CD8-positive, alpha-beta memory T cell (primary cell): ENCODE results near the gene SHC4. TPM values are rescaled to one million over a fixed set of nuclear protein-coding genes. Genes with fewer than 3 reads are reported as not detected.

Experiments used
- CTCF ChIA-PET: fragments of 350-600 bp; sonication (Branson Sonifier 250); formaldehyde crosslinking; loops from one replicate; lab custom pipeline; 2021; ENCODE audit warnings: antibody characterized with exemption; lab: Charles Lee
- POLR2A ChIA-PET: fragments of 350-600 bp; sonication (Branson Sonifier 250); formaldehyde crosslinking; loops from one replicate; lab custom pipeline; 2021; ENCODE audit warnings: antibody characterized with exemption; lab: Charles Lee
- DNase-seq, 5 donors: peaks; one replicate each; pipeline versions ENCODE4 v3.0.0 to v3.0.0-alpha.2; 2020 to 2022; ENCODE audit warnings: mixed read lengths in 1 of 5
- H3K27ac ChIP-seq: one replicate; pipeline ENCODE4 v1.7.0; 2013; ENCODE audit warnings: low read depth, mild to moderate bottlenecking, low read length, moderate library complexity
- H3K27me3 ChIP-seq: 2 replicates; pipeline ENCODE4 v1.7.0; 2013; ENCODE audit warnings: low read length, mild to moderate bottlenecking; ENCODE audit not compliant: insufficient read depth, poor library complexity, severe bottlenecking
- H3K36me3 ChIP-seq: 2 replicates; pipeline ENCODE4 v1.7.0; 2013; ENCODE audit warnings: mild to moderate bottlenecking, low read length, moderate library complexity; ENCODE audit not compliant: insufficient read depth
- H3K4me1 ChIP-seq: 2 replicates; pipeline ENCODE4 v1.7.0; 2013; ENCODE audit warnings: mild to moderate bottlenecking, low read length, moderate library complexity; ENCODE audit not compliant: insufficient read depth
- H3K4me3 ChIP-seq: 2 replicates; pipeline ENCODE4 v1.7.0; 2013; ENCODE audit warnings: mild to moderate bottlenecking, low read length
- H3K9me3 ChIP-seq: 2 replicates; pipeline ENCODE4 v1.7.0; 2013; ENCODE audit warnings: mild to moderate bottlenecking, low read length
- H3K27ac Mint-ChIP-seq, 8 donors: one replicate each; pipeline ENCODE4 v1.8.0; 2020 to 2021; ENCODE audit warnings: mixed read lengths in 8 of 8, mild to moderate bottlenecking in 6 of 8, inconsistent platforms in 3 of 8, moderate library complexity in 3 of 8
- H3K27me3 Mint-ChIP-seq, 2 donors: one replicate each; pipeline ENCODE4 v1.8.0; 2020 to 2021; ENCODE audit warnings: mixed read lengths in 2 of 2, mild to moderate bottlenecking in 1 of 2, moderate library complexity in 1 of 2
- H3K36me3 Mint-ChIP-seq, 3 donors: one replicate each; pipeline ENCODE4 v1.8.0; 2020 to 2021; ENCODE audit warnings: mixed read lengths in 3 of 3, inconsistent platforms in 1 of 3, mild to moderate bottlenecking in 1 of 3
- H3K4me1 Mint-ChIP-seq, 3 donors: one replicate each; pipeline ENCODE4 v1.8.0; 2020 to 2021; ENCODE audit warnings: mixed read lengths in 3 of 3, inconsistent platforms in 1 of 3, mild to moderate bottlenecking in 1 of 3
- H3K4me3 Mint-ChIP-seq, 7 donors: one replicate each; pipeline ENCODE4 v1.8.0; 2020 to 2021; ENCODE audit warnings: mixed read lengths in 7 of 7, mild to moderate bottlenecking in 6 of 7, moderate library complexity in 4 of 7, inconsistent platforms in 2 of 7
- H3K9me3 Mint-ChIP-seq, 5 donors: one replicate each; pipeline ENCODE4 v1.8.0; 2020 to 2022; ENCODE audit warnings: mixed read lengths in 5 of 5, mild to moderate bottlenecking in 3 of 5, moderate library complexity in 2 of 5, inconsistent platforms in 1 of 5
- polyA plus RNA-seq: library from polyadenylated mRNA; unstranded; fragments of 300-500 nt; fragmentation: Illumina TruSeq; gene quantifications from one replicate; pipeline ENCODE4 v1.2.3, GENCODE V29; 2021
- total RNA-seq, 2 experiments: library from RNA; stranded (reverse); gene quantifications; one replicate each; pipeline ENCODE4 v1.2.3, GENCODE V29; 2021

The SHC4 gene
- total and polyA plus RNA-seq, 3 experiments from 2014 or later: 5.0 to 5.7 TPM; not detected in 1

DNA sequence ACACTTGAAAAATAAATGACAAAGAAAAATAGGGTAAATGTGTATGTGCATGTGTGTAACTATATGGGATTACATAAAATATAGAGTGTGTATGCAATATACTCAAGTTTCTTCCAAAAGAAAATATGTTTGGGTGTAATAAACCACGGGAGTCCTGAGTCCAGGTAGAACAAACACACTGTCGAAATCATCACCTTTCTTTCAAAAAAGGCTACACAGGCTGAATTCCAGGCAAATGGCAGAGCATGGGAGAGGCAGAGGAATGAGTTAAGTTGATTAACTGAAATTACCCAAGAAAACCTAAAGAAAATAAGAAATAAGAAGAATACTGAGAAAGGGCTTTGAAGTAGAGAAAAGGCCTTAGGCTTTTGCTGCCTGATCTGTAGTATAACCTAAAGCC lies 179.0 kb downstream of the SHC4 start:
- ChIA-PET POLR2A (no interaction called here), CTCF (no interaction called here)
- H3K4me3 Mint-ChIP-seq: no peak overlapping the region
- Histone ChIP-seq H3K36me3 (no peaks in the 10 kb centered on the region), H3K4me1 (no peaks in the 10 kb centered on the region), H3K27ac (no peak overlapping the region), H3K27me3 (no peaks in the 10 kb centered on the region), H3K9me3 (no peaks in the 10 kb centered on the region), H3K4me3 (no peak overlapping the region)
- peaks cover 9 to 64% (median 31%) of the 10 kb centered on the region in 3 donors for H3K36me3 Mint-ChIP-seq
- peak overlapping the region in 1 of 8 donors; percentile 82 for H3K27ac Mint-ChIP-seq
- no peak for DNase-seq
- H3K27me3 Mint-ChIP-seq: no peaks in the 10 kb centered on the region
- no peaks in the 10 kb centered on the region for H3K4me1 Mint-ChIP-seq
- H3K9me3 Mint-ChIP-seq: no peaks in the 10 kb centered on the region

DNA sequence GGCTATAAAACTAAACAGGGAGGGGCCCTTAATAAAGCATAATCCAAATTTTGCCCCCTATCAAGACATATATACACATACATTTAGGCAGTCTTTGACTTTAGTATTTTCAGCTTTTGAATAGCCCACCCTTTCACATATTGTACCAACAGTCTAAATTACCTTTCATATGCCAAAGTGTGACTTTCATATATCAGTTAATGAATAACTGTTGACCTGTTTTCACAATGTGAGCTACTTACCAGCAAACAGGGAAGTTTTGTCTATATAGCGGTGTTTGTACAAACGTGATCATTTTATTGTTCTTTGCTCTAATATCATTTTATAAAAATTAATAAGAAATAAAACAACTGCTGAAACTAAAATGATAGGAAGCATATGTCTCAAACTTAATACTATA lies 180.8 kb downstream of the SHC4 start:
- Mint-ChIP-seq H3K4me3 (no peak overlapping the region), H3K36me3 (peaks cover 3 to 54% (median 31%) of the 10 kb centered on the region in 3 donors), H3K27ac (peak overlapping the region in 1 of 8 donors; percentile 23), H3K9me3 (no peaks in the 10 kb centered on the region), H3K27me3 (no peaks in the 10 kb centered on the region), H3K4me1 (no peaks in the 10 kb centered on the region)
- no peak for DNase-seq
- Histone ChIP-seq H3K27ac (no peak overlapping the region), H3K36me3 (no peaks in the 10 kb centered on the region), H3K27me3 (no peaks in the 10 kb centered on the region), H3K9me3 (no peaks in the 10 kb centered on the region), H3K4me3 (no peak overlapping the region), H3K4me1 (no peaks in the 10 kb centered on the region)
- ChIA-PET POLR2A (no interaction called here), CTCF (no interaction called here)

GRCh38 chr15:48781481-48782081 lies 182.1 kb downstream of the SHC4 start:
- POLR2A ChIA-PET: no interaction called here
- Mint-ChIP-seq H3K9me3 (no peaks in the 10 kb centered on the region), H3K36me3 (peaks cover 3 to 50% (median 32%) of the 10 kb centered on the region in 3 donors), H3K4me3 (no peak overlapping the region), H3K27ac (peak overlapping the region in 1 of 8 donors; percentile 6), H3K27me3 (no peaks in the 10 kb centered on the region), H3K4me1 (no peaks in the 10 kb centered on the region)
- Histone ChIP-seq H3K27me3 (no peaks in the 10 kb centered on the region), H3K9me3 (no peaks in the 10 kb centered on the region), H3K27ac (no peak overlapping the region), H3K36me3 (no peaks in the 10 kb centered on the region), H3K4me1 (no peaks in the 10 kb centered on the region), H3K4me3 (no peak overlapping the region)
- CTCF ChIA-PET: no interaction called here
- DNase-seq: no peak

DNA sequence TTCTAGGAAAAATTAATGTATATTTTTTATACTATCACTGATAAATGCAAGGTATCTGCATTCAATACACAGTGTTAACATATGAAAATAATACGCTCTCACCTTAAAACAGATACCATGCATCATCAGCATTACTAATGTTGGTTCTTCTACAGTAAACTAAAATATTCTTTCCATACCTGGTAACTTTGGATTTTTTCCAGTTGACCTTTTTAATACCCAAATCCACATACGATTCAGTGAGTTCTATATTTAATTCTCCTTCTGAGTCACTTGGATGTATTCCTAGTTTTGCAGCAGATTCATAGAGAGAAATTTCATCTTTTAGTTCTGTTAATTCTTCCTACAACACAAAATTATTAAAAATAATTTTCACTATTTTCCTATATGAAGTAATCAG lies 182.7 kb downstream of the SHC4 start:
- no peak overlapping the region for H3K27ac ChIP-seq
- no peak for DNase-seq
- H3K27me3 ChIP-seq: no peaks in the 10 kb centered on the region
- Mint-ChIP-seq H3K4me1 (no peaks in the 10 kb centered on the region), H3K9me3 (no peaks in the 10 kb centered on the region), H3K27me3 (no peaks in the 10 kb centered on the region), H3K27ac (no peak overlapping the region), H3K36me3 (peaks cover 3 to 48% (median 32%) of the 10 kb centered on the region in 3 donors), H3K4me3 (no peak overlapping the region)
- no peak overlapping the region for H3K4me3 ChIP-seq
- H3K36me3 ChIP-seq: no peaks in the 10 kb centered on the region
- no peaks in the 10 kb centered on the region for H3K9me3 ChIP-seq
- ChIA-PET CTCF (no interaction called here), POLR2A (no interaction called here)
- no peaks in the 10 kb centered on the region for H3K4me1 ChIP-seq

DNA sequence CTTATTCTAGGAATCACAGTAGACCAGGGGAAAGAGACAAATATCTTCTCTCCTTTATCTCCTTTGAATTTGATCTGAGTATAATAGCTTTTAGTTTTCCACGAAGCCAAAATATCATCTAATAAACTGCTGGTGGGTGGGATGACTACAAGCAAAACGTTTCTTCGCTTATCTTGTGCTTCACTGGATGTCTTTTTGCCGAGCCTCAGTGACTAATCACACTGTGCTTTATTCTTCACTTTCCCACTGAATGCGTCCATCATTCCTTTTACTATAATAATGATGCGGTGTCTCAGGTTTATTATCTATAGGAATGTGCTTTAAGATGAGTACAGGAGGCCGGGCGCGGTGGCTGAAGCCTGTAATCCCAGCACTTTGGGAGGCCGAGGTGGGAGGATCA lies 185.4 kb downstream of the SHC4 start:
- POLR2A ChIA-PET: no interaction called here
- H3K36me3 Mint-ChIP-seq: peaks cover 20 to 51% (median 42%) of the 10 kb centered on the region in 3 donors

GRCh38 chr15:48777645-48778330 lies 185.9 kb downstream of the SHC4 start:
- H3K4me1 Mint-ChIP-seq: no peaks in the 10 kb centered on the region
- Histone ChIP-seq H3K4me1 (no peaks in the 10 kb centered on the region), H3K36me3 (no peaks in the 10 kb centered on the region), H3K27me3 (no peaks in the 10 kb centered on the region), H3K9me3 (no peaks in the 10 kb centered on the region), H3K4me3 (no peak overlapping the region), H3K27ac (no peak overlapping the region)
- no peaks in the 10 kb centered on the region for H3K27me3 Mint-ChIP-seq
- H3K4me3 Mint-ChIP-seq: no peak overlapping the region
- H3K36me3 Mint-ChIP-seq: peaks cover 25 to 50% (median 41%) of the 10 kb centered on the region in 3 donors
- peaks cover 0 to 13% (median 2%) of the 10 kb centered on the region in 5 donors for H3K9me3 Mint-ChIP-seq
- DNase-seq: no peak
- ChIA-PET CTCF (no interaction called here), POLR2A (no interaction called here)
- H3K27ac Mint-ChIP-seq: no peak overlapping the region

More for the DNA sequence above, 185.4 kb downstream of the SHC4 start:
- Histone ChIP-seq H3K27ac (no peak overlapping the region), H3K4me1 (no peaks in the 10 kb centered on the region), H3K36me3 (no peaks in the 10 kb centered on the region), H3K9me3 (no peaks in the 10 kb centered on the region), H3K4me3 (no peak overlapping the region), H3K27me3 (no peaks in the 10 kb centered on the region)
- Mint-ChIP-seq H3K9me3 (peaks cover 0 to 13% (median 2%) of the 10 kb centered on the region in 5 donors), H3K4me1 (no peaks in the 10 kb centered on the region), H3K27ac (no peak overlapping the region), H3K4me3 (no peak overlapping the region), H3K27me3 (no peaks in the 10 kb centered on the region)
- CTCF ChIA-PET: no interaction called here
- DNase-seq: no peak

GRCh38 chr15:48775546-48775945 lies 188.2 kb downstream of the SHC4 start:
- no peak overlapping the region for H3K4me3 ChIP-seq
- no peaks in the 10 kb centered on the region for H3K27me3 ChIP-seq
- no peaks in the 10 kb centered on the region for H3K36me3 ChIP-seq
- no peaks in the 10 kb centered on the region for H3K4me1 ChIP-seq
- CTCF ChIA-PET: no interaction called here
- no peak for DNase-seq
- Mint-ChIP-seq H3K36me3 (peaks cover 27 to 48% (median 37%) of the 10 kb centered on the region in 3 donors), H3K9me3 (peaks cover 0 to 13% (median 2%) of the 10 kb centered on the region in 5 donors), H3K27me3 (no peaks in the 10 kb centered on the region), H3K4me1 (no peaks in the 10 kb centered on the region), H3K27ac (no peak overlapping the region), H3K4me3 (no peak overlapping the region)
- H3K9me3 ChIP-seq: no peaks in the 10 kb centered on the region
- H3K27ac ChIP-seq: no peak overlapping the region
- POLR2A ChIA-PET: no interaction called here

GRCh38 chr15:48774484-48774883 lies 189.2 kb downstream of the SHC4 start:
- POLR2A ChIA-PET: no interaction called here
- CTCF ChIA-PET: no interaction called here
- Mint-ChIP-seq H3K27ac (no peak overlapping the region), H3K4me1 (no peaks in the 10 kb centered on the region), H3K27me3 (no peaks in the 10 kb centered on the region), H3K9me3 (peaks cover 0 to 13% (median 2%) of the 10 kb centered on the region in 5 donors), H3K4me3 (no peak overlapping the region), H3K36me3 (peaks cover 32 to 49% (median 34%) of the 10 kb centered on the region in 3 donors)
- no peak overlapping the region for H3K4me3 ChIP-seq
- no peaks in the 10 kb centered on the region for H3K4me1 ChIP-seq
- DNase-seq: no peak
- no peaks in the 10 kb centered on the region for H3K27me3 ChIP-seq
- H3K36me3 ChIP-seq: no peaks in the 10 kb centered on the region
- H3K9me3 ChIP-seq: no peaks in the 10 kb centered on the region
- H3K27ac ChIP-seq: no peak overlapping the region
